DOHH2 (cell line): ENCODE data around the gene TFCP2L1.

Source experiments
- H3F3A ChIP-seq: fragments of 200-600 bp; sonication (generic), shearing (Covaris generic); 2 replicates; pipeline ENCODE4 v1.6.0; 2016; ENCODE audit warnings: antibody characterized with exemption, mild to moderate bottlenecking; ENCODE audit not compliant: control insufficient read depth, insufficient read depth
- H3K27ac ChIP-seq: fragments of 200-600 bp; sonication (generic); 2 replicates; pipeline ENCODE4 v1.5.1; 2014; ENCODE audit warnings: low read depth, mild to moderate bottlenecking, low read length, moderate library complexity
- H3K27me3 ChIP-seq: fragments of 200-600 bp; sonication (generic); 2 replicates; pipeline ENCODE4 v1.6.1; 2014; ENCODE audit warnings: mild to moderate bottlenecking, low read length, mixed read lengths; ENCODE audit not compliant: control insufficient read depth
- H3K36me3 ChIP-seq: fragments of 200-600 bp; sonication (generic); 2 replicates; pipeline ENCODE4 v1.6.1; 2014; ENCODE audit warnings: mild to moderate bottlenecking, low read length, moderate library complexity, mixed read lengths; ENCODE audit not compliant: control insufficient read depth
- H3K4me1 ChIP-seq: fragments of 200-600 bp; sonication (generic); 2 replicates; pipeline ENCODE4 v1.6.1; 2014; ENCODE audit warnings: mild to moderate bottlenecking, low read length, mixed read lengths; ENCODE audit not compliant: control insufficient read depth
- H3K4me2 ChIP-seq: fragments of 200-600 bp; sonication (generic); 2 replicates; pipeline ENCODE4 v1.6.0; 2014; ENCODE audit warnings: mild to moderate bottlenecking, low read length, moderate library complexity
- H3K4me3 ChIP-seq: fragments of 200-600 bp; sonication (generic); 2 replicates; pipeline ENCODE4 v1.5.1; 2014; ENCODE audit warnings: mild to moderate bottlenecking, low read length, mixed read lengths
- H3K79me2 ChIP-seq: fragments of 200-600 bp; sonication (generic); 2 replicates; pipeline ENCODE4 v1.6.1; 2014; ENCODE audit warnings: mild to moderate bottlenecking, low read length, mixed read lengths; ENCODE audit not compliant: control insufficient read depth
- H3K9me2 ChIP-seq: fragments of 200-600 bp; sonication (generic); replicated peaks from 2 replicates; pipeline ENCODE4 v1.6.1; 2014; ENCODE audit warnings: mild to moderate bottlenecking, low read length, mixed read lengths; ENCODE audit not compliant: control insufficient read depth
- H3K9me3 ChIP-seq: fragments of 200-600 bp; sonication (generic); 2 replicates; pipeline ENCODE4 v1.6.1; 2014; ENCODE audit warnings: antibody characterized with exemption, low read length, mixed read lengths; ENCODE audit not compliant: control insufficient read depth, insufficient read depth
- H4K20me1 ChIP-seq: fragments of 200-600 bp; sonication (generic); 2 replicates; pipeline ENCODE4 v1.6.0; 2014; ENCODE audit warnings: low read depth, mild to moderate bottlenecking, antibody characterized with exemption, low read length, moderate library complexity; ENCODE audit not compliant: control insufficient read depth, insufficient read depth
- CTCF ChIP-seq: fragments of 200-600 bp; sonication (generic); IDR thresholded peaks from one replicate; pipeline ENCODE4 v1.5.1; 2014; ENCODE audit warnings: antibody characterized with exemption, mild to moderate bottlenecking, low read depth, low read length; ENCODE audit not compliant: poor library complexity, severe bottlenecking
- EZH2phosphoT487 ChIP-seq: fragments of 200-600 bp; sonication (generic); IDR thresholded peaks from 2 replicates; pipeline ENCODE4 v1.6.1; 2017; ENCODE audit warnings: borderline replicate concordance, mild to moderate bottlenecking, antibody characterized with exemption, low read length, moderate library complexity, mixed read lengths

TFCP2L1 gene

GRCh38 chr2:121282800-121283385 lies 2.1 kb downstream of the TFCP2L1 start:
- no peaks in the 10 kb centered on the region for H3K36me3 ChIP-seq
- no peaks in the 10 kb centered on the region for H3K9me3 ChIP-seq
- no peak overlapping the region for H3K4me2 ChIP-seq
- TF ChIP-seq EZH2phosphoT487 (no peak), CTCF (no peak)
- peaks cover 5% of the 10 kb centered on the region; the same call in 1 of the 2 replicates for H3K27me3 ChIP-seq
- H3K4me3 ChIP-seq, result no peak overlapping the region
- no peaks in the 10 kb centered on the region for H3F3A ChIP-seq
- no peaks in the 10 kb centered on the region for H4K20me1 ChIP-seq
- H3K4me1 ChIP-seq, result peaks cover 4% of the 10 kb centered on the region
- H3K79me2 ChIP-seq, result no peaks in the 10 kb centered on the region
- no peaks in the 10 kb centered on the region for H3K9me2 ChIP-seq
- H3K27ac ChIP-seq, result no peak overlapping the region

DNA sequence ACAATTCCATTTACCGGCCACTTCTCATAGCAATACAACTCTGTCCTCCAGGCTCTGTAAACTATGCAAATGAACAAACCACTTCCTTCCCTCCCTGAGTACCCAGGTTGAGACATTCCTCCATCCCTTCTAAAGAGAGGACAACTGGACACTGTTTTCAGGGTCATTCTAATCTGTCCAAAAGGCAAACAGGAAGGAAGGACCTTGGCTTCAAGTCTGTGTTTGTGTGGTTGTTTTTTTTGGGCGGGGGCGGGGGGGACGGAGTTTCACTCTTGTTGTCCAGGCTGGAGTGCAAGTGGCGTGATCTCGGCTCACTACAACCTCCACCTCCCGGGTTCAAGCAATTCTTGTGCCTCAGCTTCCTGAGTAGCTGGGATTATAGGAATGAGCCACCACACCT lies 3.3 kb downstream of the TFCP2L1 start:
- Histone ChIP-seq H3K27ac (no peak overlapping the region), H3K4me1 (no peaks in the 10 kb centered on the region), H3K9me2 (no peaks in the 10 kb centered on the region), H3K79me2 (no peaks in the 10 kb centered on the region), H3K4me3 (no peak overlapping the region), H3K36me3 (no peaks in the 10 kb centered on the region), H3K4me2 (no peak overlapping the region), H3K27me3 (peaks cover 5% of the 10 kb centered on the region; the same call in 1 of the 2 replicates), H3K9me3 (no peaks in the 10 kb centered on the region), H4K20me1 (no peaks in the 10 kb centered on the region), H3F3A (no peaks in the 10 kb centered on the region)
- no peak for TF ChIP-seq CTCF
- no peak for TF ChIP-seq EZH2phosphoT487

GRCh38 chr2:121281107-121281506 lies 3.9 kb downstream of the TFCP2L1 start:
- Histone ChIP-seq H3K36me3 (no peaks in the 10 kb centered on the region), H3K79me2 (no peaks in the 10 kb centered on the region), H3K4me1 (no peaks in the 10 kb centered on the region), H3K4me2 (no peak overlapping the region), H3K27me3 (peaks cover 5% of the 10 kb centered on the region; the same call in 1 of the 2 replicates), H3K9me2 (no peaks in the 10 kb centered on the region), H3K27ac (no peak overlapping the region), H3K4me3 (no peak overlapping the region), H4K20me1 (no peaks in the 10 kb centered on the region), H3K9me3 (no peaks in the 10 kb centered on the region), H3F3A (no peaks in the 10 kb centered on the region)
- TF ChIP-seq CTCF (no peak), EZH2phosphoT487 (no peak)
